ENCODE measurements around the gene SEMA3A.
"Not testable (repeated sequence)": the region's sequence is repeated elsewhere in the genome, so short reads cannot be mapped to it uniquely, and the experiment has no call there.

SEMA3A gene

GRCh38 chr7:84088802-84089201, 105.8 kb downstream of the SEMA3A start:
- Histone ChIP-seq H3K27me3 (ENCODE audit: low read depth, low read length) (no peaks in the 10 kb centered on the region), H3K27ac (ENCODE audit: low read length) (no peak overlapping the region), H3K4me1 (ENCODE audit: control insufficient read depth in 1 of 2, insufficient read depth in 2 of 2, low read length in 2 of 2) (no peaks in the 10 kb centered on the region), H3K9me3 (ENCODE audit: control insufficient read depth in 1 of 2, low read length in 2 of 2) (no peaks in the 10 kb centered on the region), H3K4me3 (ENCODE audit: low read depth in 1 of 2, low read length in 2 of 2) (no peak overlapping the region), H3K36me3 (ENCODE audit: control insufficient read depth in 1 of 2, insufficient read depth in 2 of 2, low read length in 2 of 2) (no peaks in the 10 kb centered on the region)

GRCh38 chr7:84085998-84086397, 108.6 kb downstream of the SEMA3A start:
- H3K27me3 ChIP-seq (ENCODE audit: low read depth, low read length): no peaks in the 10 kb centered on the region
- no peak overlapping the region for H3K27ac ChIP-seq (ENCODE audit: low read length)
- no peak overlapping the region for H3K4me3 ChIP-seq (ENCODE audit: low read depth in 1 of 2, low read length in 2 of 2)
- H3K9me3 ChIP-seq (ENCODE audit: control insufficient read depth in 1 of 2, low read length in 2 of 2): no peaks in the 10 kb centered on the region
- H3K36me3 ChIP-seq (ENCODE audit: control insufficient read depth in 1 of 2, insufficient read depth in 2 of 2, low read length in 2 of 2): no peaks in the 10 kb centered on the region
- H3K4me1 ChIP-seq (ENCODE audit: control insufficient read depth in 1 of 2, insufficient read depth in 2 of 2, low read length in 2 of 2): no peaks in the 10 kb centered on the region

GRCh38 chr7:84085147-84085546, 109.4 kb downstream of the SEMA3A start:
- Histone ChIP-seq H3K4me1 (ENCODE audit: control insufficient read depth in 1 of 2, insufficient read depth in 2 of 2, low read length in 2 of 2) (no peaks in the 10 kb centered on the region), H3K27me3 (ENCODE audit: low read depth, low read length) (no peaks in the 10 kb centered on the region), H3K27ac (ENCODE audit: low read length) (no peak overlapping the region), H3K9me3 (ENCODE audit: control insufficient read depth in 1 of 2, low read length in 2 of 2) (no peaks in the 10 kb centered on the region), H3K4me3 (ENCODE audit: low read depth in 1 of 2, low read length in 2 of 2) (no peak overlapping the region), H3K36me3 (ENCODE audit: control insufficient read depth in 1 of 2, insufficient read depth in 2 of 2, low read length in 2 of 2) (no peaks in the 10 kb centered on the region)

GRCh38 chr7:84083846-84084245, 110.7 kb downstream of the SEMA3A start:
- Histone ChIP-seq H3K27ac (ENCODE audit: low read length) (no peak overlapping the region), H3K9me3 (ENCODE audit: control insufficient read depth in 1 of 2, low read length in 2 of 2) (no peaks in the 10 kb centered on the region), H3K4me3 (ENCODE audit: low read depth in 1 of 2, low read length in 2 of 2) (no peak overlapping the region), H3K27me3 (ENCODE audit: low read depth, low read length) (no peaks in the 10 kb centered on the region), H3K36me3 (ENCODE audit: control insufficient read depth in 1 of 2, insufficient read depth in 2 of 2, low read length in 2 of 2) (no peaks in the 10 kb centered on the region), H3K4me1 (ENCODE audit: control insufficient read depth in 1 of 2, insufficient read depth in 2 of 2, low read length in 2 of 2) (no peaks in the 10 kb centered on the region)

GRCh38 chr7:84081973-84082522, 112.5 kb downstream of the SEMA3A start:
- no peaks in the 10 kb centered on the region for H3K9me3 ChIP-seq (ENCODE audit: control insufficient read depth in 1 of 2, low read length in 2 of 2)
- no peaks in the 10 kb centered on the region for H3K36me3 ChIP-seq (ENCODE audit: control insufficient read depth in 1 of 2, insufficient read depth in 2 of 2, low read length in 2 of 2)
- no peak overlapping the region for H3K4me3 ChIP-seq (ENCODE audit: low read depth in 1 of 2, low read length in 2 of 2)
- no peaks in the 10 kb centered on the region for H3K27me3 ChIP-seq (ENCODE audit: low read depth, low read length)
- no peak overlapping the region for H3K27ac ChIP-seq (ENCODE audit: low read length)
- no peaks in the 10 kb centered on the region for H3K4me1 ChIP-seq (ENCODE audit: control insufficient read depth in 1 of 2, insufficient read depth in 2 of 2, low read length in 2 of 2)

GRCh38 chr7:84077336-84077735, 117.3 kb downstream of the SEMA3A start:
- Histone ChIP-seq H3K27ac (ENCODE audit: low read length) (no peak overlapping the region), H3K9me3 (ENCODE audit: control insufficient read depth in 1 of 2, low read length in 2 of 2) (no peaks in the 10 kb centered on the region), H3K36me3 (ENCODE audit: control insufficient read depth in 1 of 2, insufficient read depth in 2 of 2, low read length in 2 of 2) (no peaks in the 10 kb centered on the region), H3K4me1 (ENCODE audit: control insufficient read depth in 1 of 2, insufficient read depth in 2 of 2, low read length in 2 of 2) (no peaks in the 10 kb centered on the region), H3K4me3 (ENCODE audit: low read depth in 1 of 2, low read length in 2 of 2) (no peak overlapping the region), H3K27me3 (ENCODE audit: low read depth, low read length) (no peaks in the 10 kb centered on the region)

- H3K9me3 ChIP-seq (ENCODE audit: control insufficient read depth in 1 of 2, low read length in 2 of 2): no peaks in the 10 kb centered on the region
- no peak overlapping the region for H3K27ac ChIP-seq (ENCODE audit: low read length)
- H3K4me1 ChIP-seq (ENCODE audit: control insufficient read depth in 1 of 2, insufficient read depth in 2 of 2, low read length in 2 of 2): no peaks in the 10 kb centered on the region
- H3K27me3 ChIP-seq (ENCODE audit: low read depth, low read length): no peaks in the 10 kb centered on the region
- H3K4me3 ChIP-seq (ENCODE audit: low read depth in 1 of 2, low read length in 2 of 2): no peak overlapping the region
- no peaks in the 10 kb centered on the region for H3K36me3 ChIP-seq (ENCODE audit: control insufficient read depth in 1 of 2, insufficient read depth in 2 of 2, low read length in 2 of 2)
Observed at GRCh38 chr7:84076219-84076618, 118.4 kb downstream of the SEMA3A start.

- Histone ChIP-seq H3K4me1 (ENCODE audit: control insufficient read depth in 1 of 2, insufficient read depth in 2 of 2, low read length in 2 of 2) (no peaks in the 10 kb centered on the region), H3K4me3 (ENCODE audit: low read depth in 1 of 2, low read length in 2 of 2) (no peak overlapping the region), H3K27me3 (ENCODE audit: low read depth, low read length) (no peaks in the 10 kb centered on the region), H3K27ac (ENCODE audit: low read length) (no peak overlapping the region), H3K9me3 (ENCODE audit: control insufficient read depth in 1 of 2, low read length in 2 of 2) (no peaks in the 10 kb centered on the region), H3K36me3 (ENCODE audit: control insufficient read depth in 1 of 2, insufficient read depth in 2 of 2, low read length in 2 of 2) (no peaks in the 10 kb centered on the region)
Observed at GRCh38 chr7:84073186-84073875, 121.3 kb downstream of the SEMA3A start.

GRCh38 chr7:84070770-84071169, 123.8 kb downstream of the SEMA3A start:
- Histone ChIP-seq H3K9me3 (ENCODE audit: control insufficient read depth in 1 of 2, low read length in 2 of 2) (no peaks in the 10 kb centered on the region), H3K4me3 (ENCODE audit: low read depth in 1 of 2, low read length in 2 of 2) (no peak overlapping the region), H3K27me3 (ENCODE audit: low read depth, low read length) (no peaks in the 10 kb centered on the region), H3K27ac (ENCODE audit: low read length) (no peak overlapping the region), H3K4me1 (ENCODE audit: control insufficient read depth in 1 of 2, insufficient read depth in 2 of 2, low read length in 2 of 2) (no peaks in the 10 kb centered on the region), H3K36me3 (ENCODE audit: control insufficient read depth in 1 of 2, insufficient read depth in 2 of 2, low read length in 2 of 2) (no peaks in the 10 kb centered on the region)

- no peak overlapping the region for H3K4me3 ChIP-seq (ENCODE audit: low read depth in 1 of 2, low read length in 2 of 2)
- H3K27me3 ChIP-seq (ENCODE audit: low read depth, low read length): no peaks in the 10 kb centered on the region
- H3K36me3 ChIP-seq (ENCODE audit: control insufficient read depth in 1 of 2, insufficient read depth in 2 of 2, low read length in 2 of 2): no peaks in the 10 kb centered on the region
- no peaks in the 10 kb centered on the region for H3K4me1 ChIP-seq (ENCODE audit: control insufficient read depth in 1 of 2, insufficient read depth in 2 of 2, low read length in 2 of 2)
- no peak overlapping the region for H3K27ac ChIP-seq (ENCODE audit: low read length)
- H3K9me3 ChIP-seq (ENCODE audit: control insufficient read depth in 1 of 2, low read length in 2 of 2): no peaks in the 10 kb centered on the region
Observed at GRCh38 chr7:84069999-84070500, 124.5 kb downstream of the SEMA3A start.

- no peak overlapping the region for H3K27ac ChIP-seq (ENCODE audit: low read length)
- H3K9me3 ChIP-seq (ENCODE audit: control insufficient read depth in 1 of 2, low read length in 2 of 2): no peaks in the 10 kb centered on the region
- no peaks in the 10 kb centered on the region for H3K36me3 ChIP-seq (ENCODE audit: control insufficient read depth in 1 of 2, insufficient read depth in 2 of 2, low read length in 2 of 2)
- H3K27me3 ChIP-seq (ENCODE audit: low read depth, low read length): no peaks in the 10 kb centered on the region
- no peaks in the 10 kb centered on the region for H3K4me1 ChIP-seq (ENCODE audit: control insufficient read depth in 1 of 2, insufficient read depth in 2 of 2, low read length in 2 of 2)
- H3K4me3 ChIP-seq (ENCODE audit: low read depth in 1 of 2, low read length in 2 of 2): no peak overlapping the region
Observed at GRCh38 chr7:84069033-84069432, 125.6 kb downstream of the SEMA3A start.

GRCh38 chr7:84062489-84062901, 132.1 kb downstream of the SEMA3A start:
- not testable (repeated sequence) for H3K4me1 ChIP-seq (ENCODE audit: control insufficient read depth in 1 of 2, insufficient read depth in 2 of 2, low read length in 2 of 2); H3K4me3 ChIP-seq (ENCODE audit: low read depth in 1 of 2, low read length in 2 of 2); H3K36me3 ChIP-seq (ENCODE audit: control insufficient read depth in 1 of 2, insufficient read depth in 2 of 2, low read length in 2 of 2); H3K27ac ChIP-seq (ENCODE audit: low read length); H3K27me3 ChIP-seq (ENCODE audit: low read depth, low read length); H3K9me3 ChIP-seq (ENCODE audit: control insufficient read depth in 1 of 2, low read length in 2 of 2)

Measured in muscle layer of duodenum (tissue), 2 donors.